Measurements from ENCODE around the gene HOXA11. TPM values are rescaled to one million over a fixed set of nuclear protein-coding genes. Genes with fewer than 3 reads are reported as not detected.

The HOXA11 gene
- total and polyA plus RNA-seq, 7 experiments from 2014 or later = not detected

GRCh38 chr7:27145914-27146412, 39.1 kb downstream of the HOXA11 start:
- CTCF ChIA-PET = no interaction called here

GRCh38 chr7:27145165-27145913, 39.7 kb downstream of the HOXA11 start:
- no peak overlapping the region for H3K27ac ChIP-seq (ENCODE audit: low read depth, low read length)
- H3K36me3 Mint-ChIP-seq = peaks cover 0 to 3% (median 0%) of the 10 kb centered on the region in 5 donors
- ChIA-PET POLR2A (no interaction called here), CTCF (interaction anchor here (0.6 to 1.5 kb wide), 2 partner anchors 15 to 980 kb away, joined by 3 to 6 read pairs; no protein-coding TSS in a partner anchor)
- H3K4me3 Mint-ChIP-seq = no peak overlapping the region
- H3K9me3 Mint-ChIP-seq = peaks cover 0 to 3% (median 0%) of the 10 kb centered on the region in 11 donors
- no peak overlapping the region for H3K27ac Mint-ChIP-seq
- no peak overlapping the region for H3K4me3 ChIP-seq (ENCODE audit: low read length)
- DNase-seq (no peak), ATAC-seq (no peak)
- peaks cover 4 to 20% of the 10 kb centered on the region in 2 donors for H3K27me3 ChIP-seq (ENCODE audit: control insufficient read depth in 2 of 2, insufficient read depth in 2 of 2, low read length in 2 of 2)
- H3K4me1 ChIP-seq (ENCODE audit: control insufficient read depth in 2 of 2, insufficient read depth in 2 of 2, low read length in 2 of 2) = peaks cover 3 to 6% of the 10 kb centered on the region in 2 donors
- intact Hi-C loops (cut with micrococcal nuclease) = no loop called here
- no peaks in the 10 kb centered on the region for H3K36me3 ChIP-seq (ENCODE audit: control insufficient read depth in 2 of 3, insufficient read depth in 3 of 3, low read length in 3 of 3)
- H3K4me1 Mint-ChIP-seq = peaks cover 0 to 20% (median 11%) of the 10 kb centered on the region in 7 donors
- H3K27me3 Mint-ChIP-seq = peaks cover 44 to 71% (median 58%) of the 10 kb centered on the region in 5 donors
- H3K9me3 ChIP-seq (ENCODE audit: control insufficient read depth in 2 of 3, low read length in 3 of 3) = no peaks in the 10 kb centered on the region

More at GRCh38 chr7:27145914-27146412, 39.1 kb downstream of the HOXA11 start:
- Mint-ChIP-seq H3K27me3 (peaks cover 49 to 76% (median 62%) of the 10 kb centered on the region in 5 donors), H3K4me3 (no peak overlapping the region), H3K27ac (no peak overlapping the region), H3K9me3 (peaks cover 0 to 3% (median 0%) of the 10 kb centered on the region in 11 donors), H3K4me1 (peaks cover 1 to 26% (median 15%) of the 10 kb centered on the region in 7 donors), H3K36me3 (peaks cover 0 to 3% (median 0%) of the 10 kb centered on the region in 5 donors)
- peaks cover 8 to 26% of the 10 kb centered on the region in 2 donors for H3K27me3 ChIP-seq (ENCODE audit: control insufficient read depth in 2 of 2, insufficient read depth in 2 of 2, low read length in 2 of 2)
- ATAC-seq (no peak), DNase-seq (no peak)
- POLR2A ChIA-PET = no interaction called here
- H3K36me3 ChIP-seq (ENCODE audit: control insufficient read depth in 2 of 3, insufficient read depth in 3 of 3, low read length in 3 of 3) = no peaks in the 10 kb centered on the region
- H3K4me3 ChIP-seq (ENCODE audit: low read length) = no peak overlapping the region
- no peak overlapping the region for H3K27ac ChIP-seq (ENCODE audit: low read depth, low read length)
- H3K9me3 ChIP-seq (ENCODE audit: control insufficient read depth in 2 of 3, low read length in 3 of 3) = no peaks in the 10 kb centered on the region
- peaks cover 7 to 12% of the 10 kb centered on the region in 2 donors for H3K4me1 ChIP-seq (ENCODE audit: control insufficient read depth in 2 of 2, insufficient read depth in 2 of 2, low read length in 2 of 2)
- intact Hi-C loops (cut with micrococcal nuclease) = no loop called here

GRCh38 chr7:27144781-27145164, 40.3 kb downstream of the HOXA11 start:
- H3K9me3 Mint-ChIP-seq = peaks cover 0 to 3% (median 0%) of the 10 kb centered on the region in 11 donors
- H3K36me3 Mint-ChIP-seq = peaks cover 0 to 3% (median 0%) of the 10 kb centered on the region in 5 donors
- CTCF ChIA-PET = interaction anchor here (0.6 to 1.5 kb wide), 2 partner anchors 16 to 980 kb away, joined by 3 to 6 read pairs; no protein-coding TSS in a partner anchor
- peaks cover 0 to 17% (median 9%) of the 10 kb centered on the region in 7 donors for H3K4me1 Mint-ChIP-seq
- Histone ChIP-seq H3K4me3 (ENCODE audit: low read length) (no peak overlapping the region), H3K36me3 (ENCODE audit: control insufficient read depth in 2 of 3, insufficient read depth in 3 of 3, low read length in 3 of 3) (no peaks in the 10 kb centered on the region), H3K9me3 (ENCODE audit: control insufficient read depth in 2 of 3, low read length in 3 of 3) (no peaks in the 10 kb centered on the region), H3K4me1 (ENCODE audit: control insufficient read depth in 2 of 2, insufficient read depth in 2 of 2, low read length in 2 of 2) (peaks cover 0 to 5% of the 10 kb centered on the region in 2 donors), H3K27me3 (ENCODE audit: control insufficient read depth in 2 of 2, insufficient read depth in 2 of 2, low read length in 2 of 2) (peaks cover 0 to 17% of the 10 kb centered on the region in 2 donors), H3K27ac (ENCODE audit: low read depth, low read length) (no peak overlapping the region)
- intact Hi-C loops (cut with micrococcal nuclease) = no loop called here
- H3K27me3 Mint-ChIP-seq = peaks cover 38 to 65% (median 58%) of the 10 kb centered on the region in 5 donors
- H3K4me3 Mint-ChIP-seq = no peak overlapping the region
- POLR2A ChIA-PET = no interaction called here
- H3K27ac Mint-ChIP-seq = no peak overlapping the region
- ATAC-seq = no peak
- DNase-seq = no peak

GRCh38 chr7:27143950-27144780, 40.9 kb downstream of the HOXA11 start:
- no peaks in the 10 kb centered on the region for H3K9me3 ChIP-seq (ENCODE audit: control insufficient read depth in 2 of 3, low read length in 3 of 3)

GRCh38 chr7:27143023-27143949, 41.7 kb downstream of the HOXA11 start, which contains the start of gene HOXA5:
HOXA5 (minus strand) TSS chr7:27143681; CDS start chr7:27143607, 74 bp downstream.
- Histone ChIP-seq H3K4me3 (ENCODE audit: low read length) (no peak within 1 kb of the TSS), H3K27me3 (ENCODE audit: control insufficient read depth in 2 of 2, insufficient read depth in 2 of 2, low read length in 2 of 2) (peaks cover 0 to 13% of the 10 kb centered on the region in 2 donors), H3K27ac (ENCODE audit: low read depth, low read length) (no peak within 1 kb of the TSS), H3K4me1 (ENCODE audit: control insufficient read depth in 2 of 2, insufficient read depth in 2 of 2, low read length in 2 of 2) (peaks cover 0 to 3% of the 10 kb centered on the region in 2 donors), H3K9me3 (ENCODE audit: control insufficient read depth in 2 of 3, low read length in 3 of 3) (no peaks in the 10 kb centered on the region), H3K36me3 (ENCODE audit: control insufficient read depth in 2 of 3, insufficient read depth in 3 of 3, low read length in 3 of 3) (no peaks in the 10 kb centered on the region)
- H3K4me3 Mint-ChIP-seq = peak within 1 kb of the TSS in 5 of 10 donors; percentile 25 to 79 (median 48)
- CTCF ChIA-PET = no interaction called here
- H3K4me1 Mint-ChIP-seq = peaks cover 0 to 14% (median 7%) of the 10 kb centered on the region in 7 donors
- DNase-seq = no peak
- ATAC-seq = peak; percentile 78
- intact Hi-C loops (cut with micrococcal nuclease) = no loop called here
- peaks cover 0 to 3% (median 0%) of the 10 kb centered on the region in 5 donors for H3K36me3 Mint-ChIP-seq
- POLR2A ChIA-PET = no interaction called here
- peaks cover 0 to 3% (median 0%) of the 10 kb centered on the region in 11 donors for H3K9me3 Mint-ChIP-seq
- H3K27me3 Mint-ChIP-seq = peaks cover 26 to 58% (median 52%) of the 10 kb centered on the region in 5 donors
- H3K27ac Mint-ChIP-seq = no peak within 1 kb of the TSS

More at GRCh38 chr7:27143950-27144780, 40.9 kb downstream of the HOXA11 start:
- Mint-ChIP-seq H3K27me3 (peaks cover 32 to 59% (median 53%) of the 10 kb centered on the region in 5 donors), H3K4me3 (no peak overlapping the region), H3K4me1 (peaks cover 0 to 17% (median 9%) of the 10 kb centered on the region in 7 donors), H3K27ac (no peak overlapping the region), H3K36me3 (peaks cover 0 to 3% (median 0%) of the 10 kb centered on the region in 5 donors), H3K9me3 (peaks cover 0 to 3% (median 0%) of the 10 kb centered on the region in 11 donors)
- ATAC-seq (no peak), DNase-seq (no peak)
- H3K36me3 ChIP-seq (ENCODE audit: control insufficient read depth in 2 of 3, insufficient read depth in 3 of 3, low read length in 3 of 3) = no peaks in the 10 kb centered on the region
- intact Hi-C loops (cut with micrococcal nuclease) = no loop called here
- ChIA-PET CTCF (interaction anchor here (0.6 to 1.5 kb wide), 2 partner anchors 17 to 981 kb away, joined by 3 to 6 read pairs; no protein-coding TSS in a partner anchor), POLR2A (no interaction called here)
- H3K27me3 ChIP-seq (ENCODE audit: control insufficient read depth in 2 of 2, insufficient read depth in 2 of 2, low read length in 2 of 2) = peaks cover 0 to 17% of the 10 kb centered on the region in 2 donors
- no peak overlapping the region for H3K4me3 ChIP-seq (ENCODE audit: low read length)
- no peak overlapping the region for H3K27ac ChIP-seq (ENCODE audit: low read depth, low read length)
- H3K4me1 ChIP-seq (ENCODE audit: control insufficient read depth in 2 of 2, insufficient read depth in 2 of 2, low read length in 2 of 2) = peaks cover 0 to 5% of the 10 kb centered on the region in 2 donors

Data from naive thymus-derived CD4-positive, alpha-beta T cell (primary cell).